Astrocyte (in vitro differentiated cells and primary cell): ENCODE measurements around the gene ARSJ. TPM values are rescaled to one million over a fixed set of nuclear protein-coding genes. Genes with fewer than 3 reads are reported as not detected.
"Not testable (repeated sequence)": the region's sequence is repeated elsewhere in the genome, so short reads cannot be mapped to it uniquely, and the experiment has no call there.

Experiments
- DNase-seq: peaks from one replicate; pipeline ENCODE4 v3.0.0-alpha.2; 2010; ENCODE audit warnings: low read depth
- FAIRE-seq: peaks from 2 replicates; lab custom pipeline; 2011; peaks lifted over from hg19 to GRCh38; lab: Jason Lieb, UNC
- H2AFZ ChIP-seq: 2 replicates; pipeline ENCODE4 v1.6.0; 2012; ENCODE audit warnings: low read depth, low read length, inconsistent platforms
- H3K27ac ChIP-seq: 2 replicates; pipeline ENCODE4 v1.5.1; 2011; ENCODE audit warnings: low read depth, low read length, inconsistent platforms
- H3K27me3 ChIP-seq: 2 replicates; pipeline ENCODE4 v1.6.0; 2011; ENCODE audit warnings: low read length, inconsistent platforms; ENCODE audit not compliant: insufficient read depth
- H3K36me3 ChIP-seq: 2 replicates; pipeline ENCODE4 v1.5.1; 2011; ENCODE audit warnings: low read length, inconsistent platforms; ENCODE audit not compliant: insufficient read depth
- H3K4me1 ChIP-seq: 2 replicates; pipeline ENCODE4 v1.5.1; 2011; ENCODE audit warnings: low read length, inconsistent platforms; ENCODE audit not compliant: insufficient read depth
- H3K4me2 ChIP-seq: 2 replicates; pipeline ENCODE4 v1.6.0; 2012; ENCODE audit warnings: low read length, inconsistent platforms
- H3K4me3 ChIP-seq: 2 replicates; pipeline ENCODE4 v1.5.1; 2011; ENCODE audit warnings: low read depth, mild to moderate bottlenecking, low read length, inconsistent platforms; ENCODE audit not compliant: insufficient read depth
- H3K79me2 ChIP-seq: 2 replicates; pipeline ENCODE4 v1.6.0; 2012; ENCODE audit warnings: mild to moderate bottlenecking, low read length, inconsistent platforms; ENCODE audit not compliant: insufficient read depth
- H3K9ac ChIP-seq: 2 replicates; pipeline ENCODE4 v1.6.0; 2012; ENCODE audit warnings: mild to moderate bottlenecking, low read length, inconsistent platforms
- H3K9me3 ChIP-seq: 2 replicates; pipeline ENCODE4 v1.5.1; 2012; ENCODE audit warnings: low read depth, mild to moderate bottlenecking, low read length, inconsistent platforms; ENCODE audit not compliant: insufficient read depth
- H4K20me1 ChIP-seq: 2 replicates; pipeline ENCODE4 v1.6.0; 2012; ENCODE audit warnings: low read length, inconsistent platforms; ENCODE audit not compliant: insufficient read depth
- H3K27ac Mint-ChIP-seq: one replicate; pipeline ENCODE4 v1.8.0; 2021; ENCODE audit warnings: mild to moderate bottlenecking, mixed read lengths; ENCODE audit not compliant: unreplicated experiment
- H3K27me3 Mint-ChIP-seq: one replicate; pipeline ENCODE4 v1.8.0; 2021; ENCODE audit warnings: low read depth, mixed read lengths; ENCODE audit not compliant: unreplicated experiment
- H3K36me3 Mint-ChIP-seq: one replicate; pipeline ENCODE4 v1.8.0; 2021; ENCODE audit warnings: low read depth, mixed read lengths; ENCODE audit not compliant: unreplicated experiment
- H3K4me1 Mint-ChIP-seq: one replicate; pipeline ENCODE4 v1.8.0; 2021; ENCODE audit warnings: low read depth, mixed read lengths; ENCODE audit not compliant: unreplicated experiment
- H3K4me3 Mint-ChIP-seq: one replicate; pipeline ENCODE4 v1.8.0; 2021; ENCODE audit warnings: mild to moderate bottlenecking, moderate library complexity, mixed read lengths; ENCODE audit not compliant: unreplicated experiment
- H3K9me3 Mint-ChIP-seq: one replicate; pipeline ENCODE4 v1.8.0; 2021; ENCODE audit warnings: mild to moderate bottlenecking, mixed read lengths; ENCODE audit not compliant: unreplicated experiment
- EZH2 ChIP-seq: IDR thresholded peaks from 2 replicates; pipeline ENCODE4 v1.6.1; 2012; ENCODE audit warnings: mild to moderate bottlenecking, low read length, inconsistent platforms; ENCODE audit not compliant: insufficient read depth
- total RNA-seq: library from RNA; stranded (reverse); gene quantifications from 2 replicates; pipeline ENCODE4 v1.2.1, GENCODE V29; 2021
- TF ChIP-seq, protein P1 (sequence below): IDR thresholded peaks from 2 replicates; pipeline ENCODE4 v1.5.1; 2011; ENCODE audit warnings: low read depth, mild to moderate bottlenecking, inconsistent platforms, low read length, moderate library complexity; ENCODE audit not compliant: insufficient read depth

The ARSJ gene
- total RNA-seq, 1 donor from 2014 or later, result 66.5 TPM

DNA sequence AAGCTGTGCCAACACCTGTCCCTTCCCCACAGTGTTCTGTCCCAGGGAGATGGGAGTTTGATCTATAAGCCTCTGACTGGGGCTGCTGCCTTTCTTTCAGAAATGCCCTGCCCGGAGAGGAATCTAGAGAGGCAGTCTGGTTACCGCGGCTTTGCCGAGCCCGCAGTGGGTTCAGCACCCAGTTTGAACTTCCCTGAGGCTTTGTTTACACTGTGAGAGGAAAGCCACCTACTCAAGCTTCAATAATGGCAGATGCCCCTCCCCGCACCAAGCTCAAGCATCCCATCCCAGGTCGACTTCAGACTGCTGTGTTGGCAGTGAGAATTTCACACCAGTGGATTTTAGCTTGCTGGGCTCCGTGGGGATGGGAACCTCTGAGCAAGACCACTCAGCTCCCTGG, 33.3 kb upstream of the ARSJ start:
- H3K9me3 ChIP-seq, result no peaks in the 10 kb centered on the region
- no peak for FAIRE-seq
- no peaks in the 10 kb centered on the region for H4K20me1 ChIP-seq
- no peak overlapping the region for H3K27ac Mint-ChIP-seq
- H3K4me3 ChIP-seq, result no peak overlapping the region
- peaks cover 4% of the 10 kb centered on the region for H3K36me3 Mint-ChIP-seq
- no peak overlapping the region for H3K27ac ChIP-seq
- no peaks in the 10 kb centered on the region for H3K27me3 ChIP-seq
- peaks cover 9% of the 10 kb centered on the region for H3K4me1 ChIP-seq
- DNase-seq, result no peak
- TF ChIP-seq, protein P1, sequence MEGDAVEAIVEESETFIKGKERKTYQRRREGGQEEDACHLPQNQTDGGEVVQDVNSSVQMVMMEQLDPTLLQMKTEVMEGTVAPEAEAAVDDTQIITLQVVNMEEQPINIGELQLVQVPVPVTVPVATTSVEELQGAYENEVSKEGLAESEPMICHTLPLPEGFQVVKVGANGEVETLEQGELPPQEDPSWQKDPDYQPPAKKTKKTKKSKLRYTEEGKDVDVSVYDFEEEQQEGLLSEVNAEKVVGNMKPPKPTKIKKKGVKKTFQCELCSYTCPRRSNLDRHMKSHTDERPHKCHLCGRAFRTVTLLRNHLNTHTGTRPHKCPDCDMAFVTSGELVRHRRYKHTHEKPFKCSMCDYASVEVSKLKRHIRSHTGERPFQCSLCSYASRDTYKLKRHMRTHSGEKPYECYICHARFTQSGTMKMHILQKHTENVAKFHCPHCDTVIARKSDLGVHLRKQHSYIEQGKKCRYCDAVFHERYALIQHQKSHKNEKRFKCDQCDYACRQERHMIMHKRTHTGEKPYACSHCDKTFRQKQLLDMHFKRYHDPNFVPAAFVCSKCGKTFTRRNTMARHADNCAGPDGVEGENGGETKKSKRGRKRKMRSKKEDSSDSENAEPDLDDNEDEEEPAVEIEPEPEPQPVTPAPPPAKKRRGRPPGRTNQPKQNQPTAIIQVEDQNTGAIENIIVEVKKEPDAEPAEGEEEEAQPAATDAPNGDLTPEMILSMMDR, result no peak
- TF ChIP-seq EZH2, result no peak
- H3K79me2 ChIP-seq, result no peaks in the 10 kb centered on the region
- H3K4me3 Mint-ChIP-seq, result no peak overlapping the region
- H3K4me1 Mint-ChIP-seq, result peaks cover 8% of the 10 kb centered on the region
- no peak overlapping the region for H3K9ac ChIP-seq
- peaks cover 3% of the 10 kb centered on the region for H3K9me3 Mint-ChIP-seq
- no peak overlapping the region for H2AFZ ChIP-seq
- H3K27me3 Mint-ChIP-seq, result no peaks in the 10 kb centered on the region
- H3K4me2 ChIP-seq, result no peak overlapping the region
- H3K36me3 ChIP-seq, result no peaks in the 10 kb centered on the region

DNA sequence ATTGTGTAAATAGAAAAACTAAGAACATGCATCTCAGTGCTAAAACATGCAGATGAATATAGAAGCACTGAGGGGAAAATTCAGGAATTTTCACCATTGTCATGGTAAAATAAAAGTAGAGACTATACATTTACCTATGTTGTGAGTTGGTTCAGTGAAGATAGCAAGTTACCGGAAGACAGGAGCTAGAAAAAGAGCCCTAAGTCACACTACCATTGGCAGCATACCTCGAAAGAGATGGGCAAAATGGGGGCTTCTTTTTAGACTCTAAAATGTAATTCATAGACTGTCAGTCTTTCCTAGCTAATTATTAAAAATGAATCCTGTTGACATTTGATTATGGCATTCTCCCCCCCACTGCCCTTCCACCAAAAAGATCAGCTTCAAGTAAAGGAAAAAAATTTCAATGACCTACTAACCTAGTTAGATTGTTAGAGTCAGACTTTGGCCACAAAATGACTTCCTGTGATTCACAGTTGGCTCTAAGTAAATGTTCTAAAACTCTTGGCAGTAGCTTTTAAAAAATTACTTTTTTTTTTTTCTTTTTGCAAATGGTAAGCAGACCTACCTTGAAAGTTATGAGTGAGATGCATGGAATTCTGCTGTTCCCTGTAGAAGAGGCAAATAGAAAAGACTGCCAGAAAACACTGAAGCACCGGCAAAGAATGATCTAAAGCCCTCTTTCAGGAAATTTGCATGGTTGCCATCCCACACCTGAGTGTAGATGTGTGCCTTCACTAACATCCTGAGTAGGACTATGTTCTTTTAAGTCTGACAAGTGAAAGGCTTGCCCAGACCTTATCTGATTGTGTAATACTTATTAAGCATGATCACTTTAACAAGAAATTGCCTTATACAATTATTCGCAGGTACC, 26.4 kb upstream of the ARSJ start:
- H3K9me3 ChIP-seq, result no peaks in the 10 kb centered on the region
- no peak overlapping the region for H3K27ac Mint-ChIP-seq
- no peak overlapping the region for H3K4me3 ChIP-seq
- H3K79me2 ChIP-seq, result no peaks in the 10 kb centered on the region
- H3K4me1 ChIP-seq, result peaks cover 14% of the 10 kb centered on the region
- no peaks in the 10 kb centered on the region for H3K27me3 ChIP-seq
- peak overlapping the region; percentile 4 for H3K27ac ChIP-seq
- H3K4me3 Mint-ChIP-seq, result no peak overlapping the region
- H3K9ac ChIP-seq, result no peak overlapping the region
- TF ChIP-seq, protein P1, result no peak
- no peak for TF ChIP-seq EZH2
- peak; percentile 93 for DNase-seq
- H2AFZ ChIP-seq, result no peak overlapping the region
- no peaks in the 10 kb centered on the region for H3K27me3 Mint-ChIP-seq
- H3K36me3 ChIP-seq, result no peaks in the 10 kb centered on the region
- FAIRE-seq, result peak; percentile 69
- H3K36me3 Mint-ChIP-seq, result peaks cover 1% of the 10 kb centered on the region
- no peaks in the 10 kb centered on the region for H4K20me1 ChIP-seq
- H3K9me3 Mint-ChIP-seq, result peaks cover 2% of the 10 kb centered on the region
- H3K4me1 Mint-ChIP-seq, result peaks cover 12% of the 10 kb centered on the region
- peak overlapping the region; percentile 63 for H3K4me2 ChIP-seq

DNA sequence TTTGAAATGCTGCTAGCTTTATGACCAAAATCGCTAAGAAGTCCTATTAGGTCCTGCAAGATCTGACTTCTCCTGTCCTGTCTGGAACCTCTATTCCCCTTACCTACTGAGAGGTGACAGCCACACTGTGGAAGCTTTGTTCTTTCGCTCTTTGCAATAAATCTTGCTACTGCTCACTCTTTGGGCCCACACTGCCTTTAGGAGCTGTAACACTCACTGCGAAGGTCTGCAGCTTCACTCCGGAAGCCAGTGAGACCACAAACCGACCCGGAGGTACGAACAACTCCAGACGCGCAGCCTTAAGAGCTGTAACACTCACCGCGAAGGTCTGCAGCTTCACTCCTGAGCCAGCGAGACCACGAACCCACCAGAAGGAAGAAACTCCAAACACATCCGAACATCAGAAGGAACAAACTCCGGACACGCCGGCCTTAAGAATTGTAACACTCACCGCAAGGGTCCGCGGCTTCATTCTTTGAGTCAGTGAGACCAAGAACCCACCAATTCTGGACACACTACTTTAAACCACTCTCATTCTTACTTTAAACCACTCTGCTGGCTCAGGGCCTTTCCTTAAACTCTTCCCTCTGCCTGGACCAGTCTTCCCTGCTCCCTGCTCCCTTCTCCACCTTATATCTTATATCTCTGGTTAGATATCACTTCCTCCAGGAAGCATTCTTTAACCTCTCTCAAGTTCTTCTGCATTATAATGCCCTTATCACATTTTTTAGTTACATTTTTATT, 25.2 kb upstream of the ARSJ start:
- not testable (repeated sequence) for H3K79me2 ChIP-seq, H3K9me3 Mint-ChIP-seq, H4K20me1 ChIP-seq, FAIRE-seq, H3K36me3 Mint-ChIP-seq, H3K9ac ChIP-seq, H3K27ac Mint-ChIP-seq, H3K4me3 ChIP-seq, H3K27me3 ChIP-seq, H3K27ac ChIP-seq, H3K9me3 ChIP-seq, H3K27me3 Mint-ChIP-seq, DNase-seq, H3K4me2 ChIP-seq, H3K36me3 ChIP-seq, H2AFZ ChIP-seq
- H3K4me3 Mint-ChIP-seq, result peak overlapping the region; percentile 40
- peaks cover 12% of the 10 kb centered on the region for H3K4me1 Mint-ChIP-seq
- H3K4me1 ChIP-seq, result peaks cover 14% of the 10 kb centered on the region
